ENCODE measurements around the gene SMAD7.

Gene SMAD7

GRCh38 chr18:48893608-48894600 is 56.9 kb downstream of the SMAD7 start:
- no peak for TF ChIP-seq CTCF (conservative IDR thresholded peaks at IDR 0.05)
- no peak overlapping the region for H3K27ac ChIP-seq

- H3K27ac ChIP-seq = no peak overlapping the region
- no peak for TF ChIP-seq CTCF (conservative IDR thresholded peaks at IDR 0.05)
These were observed 57.6 kb downstream of the SMAD7 start for GRCh38 chr18:48893061-48893607.

GRCh38 chr18:48892146-48892855 is 58.5 kb downstream of the SMAD7 start:
- TF ChIP-seq CTCF (conservative IDR thresholded peaks at IDR 0.05) = no peak
- H3K27ac ChIP-seq = no peak overlapping the region

GRCh38 chr18:48891721-48892120 is 59.0 kb downstream of the SMAD7 start:
- no peak for TF ChIP-seq CTCF (conservative IDR thresholded peaks at IDR 0.05)
- H3K27ac ChIP-seq = no peak overlapping the region

GRCh38 chr18:48889981-48890762 is 60.6 kb downstream of the SMAD7 start:
- no peak for TF ChIP-seq CTCF (conservative IDR thresholded peaks at IDR 0.05)
- H3K27ac ChIP-seq = no peak overlapping the region

GRCh38 chr18:48889115-48889941 is 61.4 kb downstream of the SMAD7 start:
- TF ChIP-seq CTCF (conservative IDR thresholded peaks at IDR 0.05) = no peak
- H3K27ac ChIP-seq = no peak overlapping the region

Measured in VCaP (cell line).